Panc1 (cell line): Measurements from ENCODE around the gene GLE1. TPM values are rescaled to one million over a fixed set of nuclear protein-coding genes. Genes with fewer than 3 reads are reported as not detected.

Experiments used
- ATAC-seq: fragments of 200-7000 bp; cut with Tn5 transposase; 2 replicates; pipeline ENCODE4 v1.9.1; 2020; ENCODE audit warnings: mild to moderate bottlenecking, moderate library complexity
- BruUV-seq: library from RNA; stranded (reverse); fragments of 400-500 nt; replicated peaks from 2 replicates; lab custom pipeline; 2021; lab: Mats Ljungman, UMichigan
- CTCF ChIA-PET: fragments of 300-600 bp; sonication (Branson Sonifier 250); formaldehyde crosslinking; loops from one replicate; lab custom pipeline; 2022; ENCODE audit warnings: antibody characterized with exemption; lab: Charles Lee
- POLR2A ChIA-PET: fragments of 300-600 bp; sonication (Branson Sonifier 250); formaldehyde crosslinking; loops from one replicate; lab custom pipeline; 2022; ENCODE audit warnings: antibody characterized with exemption; lab: Charles Lee
- DNase-seq: peaks from one replicate; pipeline ENCODE4 v3.0.0-alpha.2; 2010; ENCODE audit warnings: low read depth, low spot score
- H3K27ac ChIP-seq: 2 replicates; pipeline ENCODE4 v1.5.1; 2011; ENCODE audit warnings: mild to moderate bottlenecking, low read length, inconsistent platforms
- H3K27me3 ChIP-seq: fragments of 200-500 bp; sonication (Bioruptor generic); 2 replicates; pipeline ENCODE4 v1.6.0; 2014; ENCODE audit warnings: low read length, inconsistent platforms; ENCODE audit not compliant: control insufficient read depth, insufficient read depth
- H3K36me3 ChIP-seq: fragments of 200-500 bp; sonication (Bioruptor generic); 2 replicates; pipeline ENCODE4 v1.5.1; 2014; ENCODE audit warnings: inconsistent platforms, mild to moderate bottlenecking, low read length, moderate library complexity; ENCODE audit not compliant: control insufficient read depth, insufficient read depth
- H3K4me1 ChIP-seq: 2 replicates; pipeline ENCODE4 v1.5.1; 2011; ENCODE audit warnings: inconsistent platforms, mild to moderate bottlenecking, low read length, moderate library complexity; ENCODE audit not compliant: control insufficient read depth, insufficient read depth
- H3K4me3 ChIP-seq, 2 experiments: 2 replicates each; pipeline ENCODE4 v1.5.1; 2011 to 2012; ENCODE audit warnings: low read depth in 2 of 2, low read length in 2 of 2, mild to moderate bottlenecking in 2 of 2, inconsistent platforms in 1 of 2, moderate library complexity in 1 of 2
- H3K9me3 ChIP-seq: fragments of 200-500 bp; sonication (Bioruptor generic); 2 replicates; pipeline ENCODE4 v1.5.1; 2014; ENCODE audit warnings: low read depth, mild to moderate bottlenecking, inconsistent platforms, low read length, moderate library complexity; ENCODE audit not compliant: control insufficient read depth, insufficient read depth
- CTCF ChIP-seq: fragments of 450-650 bp; IDR thresholded peaks from 2 replicates; pipeline ENCODE4 v1.5.1; 2017; ENCODE audit warnings: mild to moderate bottlenecking
- POLR2AphosphoS5 ChIP-seq: IDR thresholded peaks from 2 replicates; pipeline ENCODE4 v1.6.1; 2012; ENCODE audit warnings: mild to moderate bottlenecking, low read depth, low read length, moderate library complexity
- REST ChIP-seq, 2 experiments: IDR thresholded peaks; 2 replicates each; pipeline ENCODE4 v1.6.1; 2011 to 2012; ENCODE audit warnings: low read depth in 2 of 2, control low read depth in 1 of 2, low read length in 1 of 2, mild to moderate bottlenecking in 1 of 2, moderate library complexity in 1 of 2; ENCODE audit not compliant: insufficient read depth in 1 of 2
- SIN3A ChIP-seq: IDR thresholded peaks from 2 replicates; pipeline ENCODE4 v1.6.1; 2012; ENCODE audit warnings: low read depth, mild to moderate bottlenecking, low read length, moderate library complexity, borderline replicate concordance; ENCODE audit not compliant: insufficient read depth
- TCF7L2 ChIP-seq: IDR thresholded peaks from 2 replicates; pipeline ENCODE4 v1.6.1; 2011; ENCODE audit warnings: mild to moderate bottlenecking, low read depth, low read length, inconsistent platforms
- in situ Hi-C: cut with HindIII; loops from 2 replicates; pipeline ENCODE4 v1.10.0; 2016; ENCODE audit warnings: low sequenced_read_pairs, low pct_unique_long_range_greater_than_20kb
- intact Hi-C: fragments of 100-400 bp; cut with micrococcal nuclease; formaldehyde crosslinking; loops from one replicate; pipeline ENCODE4 v1.10.0; 2022; ENCODE audit not compliant: unreplicated experiment
- total RNA-seq: library from RNA; stranded (reverse); gene quantifications from one replicate; pipeline ENCODE4 v1.2.1, GENCODE V29; 2021; ENCODE audit not compliant: unreplicated experiment

GLE1 gene
- total RNA-seq, 1 experiment from 2014 or later = 25.9 TPM

GRCh38 chr9:128558431-128559310 is 54.2 kb downstream of the GLE1 start:
- H3K4me3 ChIP-seq = no peak overlapping the region
- CTCF ChIA-PET = no interaction called here
- H3K27ac ChIP-seq = peak overlapping the region; percentile 57
- intact Hi-C loops (no loop called here), in situ Hi-C loops (no loop called here)
- no peaks in the 10 kb centered on the region for H3K9me3 ChIP-seq
- H3K27me3 ChIP-seq = no peaks in the 10 kb centered on the region
- DNase-seq = no peak
- H3K4me1 ChIP-seq = peaks cover 41% of the 10 kb centered on the region
- peak; percentile 44 for ATAC-seq
- BruUV-seq = no TSS peak
- TF ChIP-seq TCF7L2 (peak; percentile 36; the same call in 1 of the 2 replicates), SIN3A (no peak), POLR2AphosphoS5 (no peak), CTCF (no peak)
- POLR2A ChIA-PET = interaction anchor here (0.5 kb wide), 1 partner anchor 97 kb away, joined by 4 read pairs; no protein-coding TSS in a partner anchor
- H3K36me3 ChIP-seq = no peaks in the 10 kb centered on the region

GRCh38 chr9:128565578-128565977 is 61.1 kb downstream of the GLE1 start:
- in situ Hi-C loops = no loop called here
- no peak for TF ChIP-seq CTCF
- no peak for TF ChIP-seq REST (IDR thresholded peaks at IDR 0.05; ENCODE audit: insufficient read depth in 1 of 2, low read depth in 2 of 2, low read length in 1 of 2)
- TF ChIP-seq TCF7L2 = no peak
- TF ChIP-seq SIN3A = no peak
- no peak for TF ChIP-seq POLR2AphosphoS5
- Histone ChIP-seq H3K27me3 (no peaks in the 10 kb centered on the region), H3K4me3 (no peak overlapping the region), H3K9me3 (no peaks in the 10 kb centered on the region), H3K27ac (no peak overlapping the region), H3K4me1 (no peaks in the 10 kb centered on the region), H3K36me3 (peaks cover 11% of the 10 kb centered on the region)
- CTCF ChIA-PET = interaction anchor here (0.6 kb wide), 1 partner anchor 53 kb away, joined by 6 read pairs; no protein-coding TSS in a partner anchor
- DNase-seq (no peak), ATAC-seq (no peak)
- intact Hi-C loops = no loop called here
- BruUV-seq = no TSS peak
- POLR2A ChIA-PET = no interaction called here
